Coronary artery (tissue), 2 donors: Measurements from ENCODE around the gene IQGAP2.

Source experiments
- DNase-seq: peaks from one replicate; pipeline ENCODE4 v3.0.0-alpha.2; 2017; ENCODE audit warnings: low spot score
- H3K27ac ChIP-seq, 2 donors: fragments of 200-600 bp; sonication (generic); one replicate each; pipeline ENCODE4 v1.5.1; 2016 to 2019
- H3K4me3 ChIP-seq: fragments of 200-600 bp; sonication (generic); 2 replicates; pipeline ENCODE4 v1.5.1; 2016; ENCODE audit warnings: mild to moderate bottlenecking, moderate library complexity
- CTCF ChIP-seq: fragments of 200-600 bp; sonication (generic); IDR thresholded peaks from one replicate; pipeline ENCODE4 v1.5.1; 2019; ENCODE audit warnings: antibody characterized with exemption

The IQGAP2 gene

GRCh38 chr5:76717222-76718083 is 314.4 kb downstream of the IQGAP2 start:
- Histone ChIP-seq H3K27ac (peak overlapping the region in 1 of 2 donors; percentile 57), H3K4me3 (peak overlapping the region; percentile 94)
- TF ChIP-seq CTCF: no peak
- DNase-seq: no peak

GRCh38 chr5:76718381-76718832 is 315.3 kb downstream of the IQGAP2 start:
- no peak for TF ChIP-seq CTCF
- Histone ChIP-seq H3K4me3 (peak overlapping the region; percentile 94), H3K27ac (peak overlapping the region in 1 of 2 donors; percentile 57)
- DNase-seq: no peak

GRCh38 chr5:76718880-76719279 is 315.8 kb downstream of the IQGAP2 start:
- Histone ChIP-seq H3K27ac (peak overlapping the region in 1 of 2 donors; percentile 51), H3K4me3 (no peak overlapping the region)
- no peak for TF ChIP-seq CTCF
- DNase-seq: no peak

- DNase-seq: no peak
- no peak overlapping the region for H3K27ac ChIP-seq
- H3K4me3 ChIP-seq: no peak overlapping the region
- TF ChIP-seq CTCF: no peak
Measured at GRCh38 chr5:76720988-76721569, 318.0 kb downstream of the IQGAP2 start.

GRCh38 chr5:76723266-76723665 is 320.2 kb downstream of the IQGAP2 start:
- no peak for DNase-seq
- Histone ChIP-seq H3K27ac (no peak overlapping the region), H3K4me3 (no peak overlapping the region)
- TF ChIP-seq CTCF: no peak

- TF ChIP-seq CTCF: no peak
- no peak for DNase-seq
- Histone ChIP-seq H3K27ac (no peak overlapping the region), H3K4me3 (no peak overlapping the region)
Measured at GRCh38 chr5:76723906-76724305, 320.8 kb downstream of the IQGAP2 start.

- no peak overlapping the region for H3K4me3 ChIP-seq
- no peak overlapping the region for H3K27ac ChIP-seq
- TF ChIP-seq CTCF: no peak
- DNase-seq: no peak
Measured at GRCh38 chr5:76724871-76725270, 321.8 kb downstream of the IQGAP2 start.
